T-helper 1 cell treated with Interleukin-12 subunit alpha and Interleukin-12 subunit beta and Interleukin-4 antibody, amounts not matched to agents 30 μg/mL and 1 μg/mL, for 36 hours (primary cell): Measurements from ENCODE around the gene DLEC1.
"Not testable (repeated sequence)": the region's sequence is repeated elsewhere in the genome, so short reads cannot be mapped to it uniquely, and the experiment has no call there.

Source experiments
- H3K27ac Mint-ChIP-seq: one replicate; pipeline ENCODE4 v1.8.0; 2021; ENCODE audit warnings: mild to moderate bottlenecking, mixed read lengths
- H3K27me3 Mint-ChIP-seq: one replicate; pipeline ENCODE4 v1.8.0; 2021; ENCODE audit warnings: low read depth, mixed read lengths
- H3K36me3 Mint-ChIP-seq: one replicate; pipeline ENCODE4 v1.8.0; 2021; ENCODE audit warnings: low read depth, mixed read lengths
- H3K4me1 Mint-ChIP-seq: one replicate; pipeline ENCODE4 v1.8.0; 2021; ENCODE audit warnings: low read depth, mixed read lengths
- H3K4me3 Mint-ChIP-seq: one replicate; pipeline ENCODE4 v1.8.0; 2021; ENCODE audit warnings: mild to moderate bottlenecking, moderate library complexity, mixed read lengths
- H3K9me3 Mint-ChIP-seq: one replicate; pipeline ENCODE4 v1.8.0; 2021; ENCODE audit warnings: mixed read lengths

DLEC1 gene

DNA sequence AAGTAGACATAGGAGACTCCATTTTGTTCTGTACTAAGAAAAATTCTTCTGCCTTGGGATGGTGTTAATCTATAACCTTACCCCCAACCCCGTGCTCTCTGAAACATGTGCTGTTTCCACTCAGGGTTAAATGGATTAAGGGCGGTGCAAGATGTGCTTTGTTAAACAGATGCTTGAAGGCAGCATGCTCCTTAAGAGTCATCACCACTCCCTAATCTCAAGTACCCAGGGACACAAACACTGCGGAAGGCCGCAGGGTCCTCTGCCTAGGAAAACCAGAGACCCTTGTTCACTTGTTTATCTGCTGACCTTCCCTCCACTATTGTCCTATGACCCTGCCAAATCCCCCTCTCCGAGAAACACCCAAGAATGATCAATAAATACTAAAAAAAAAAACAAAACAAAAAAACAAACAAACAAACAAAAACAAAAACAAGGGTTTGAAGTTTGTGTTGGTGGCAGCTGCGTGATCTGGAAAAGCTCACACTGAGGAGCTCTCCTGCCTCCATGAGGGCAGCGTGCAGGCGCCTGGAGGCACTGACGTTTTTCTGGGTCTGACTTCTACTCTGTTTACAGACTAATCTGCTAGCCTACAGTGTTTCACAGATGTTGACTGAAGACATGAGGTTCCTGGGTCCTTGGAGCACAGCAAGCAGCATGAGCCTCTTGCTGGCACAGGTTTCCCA lies 14.9 kb downstream of the DLEC1 start:
- H3K4me3 Mint-ChIP-seq, H3K27ac Mint-ChIP-seq, H3K9me3 Mint-ChIP-seq, H3K27me3 Mint-ChIP-seq, H3K36me3 Mint-ChIP-seq: not testable (repeated sequence)
- peaks cover 11% of the 10 kb centered on the region for H3K4me1 Mint-ChIP-seq

DNA sequence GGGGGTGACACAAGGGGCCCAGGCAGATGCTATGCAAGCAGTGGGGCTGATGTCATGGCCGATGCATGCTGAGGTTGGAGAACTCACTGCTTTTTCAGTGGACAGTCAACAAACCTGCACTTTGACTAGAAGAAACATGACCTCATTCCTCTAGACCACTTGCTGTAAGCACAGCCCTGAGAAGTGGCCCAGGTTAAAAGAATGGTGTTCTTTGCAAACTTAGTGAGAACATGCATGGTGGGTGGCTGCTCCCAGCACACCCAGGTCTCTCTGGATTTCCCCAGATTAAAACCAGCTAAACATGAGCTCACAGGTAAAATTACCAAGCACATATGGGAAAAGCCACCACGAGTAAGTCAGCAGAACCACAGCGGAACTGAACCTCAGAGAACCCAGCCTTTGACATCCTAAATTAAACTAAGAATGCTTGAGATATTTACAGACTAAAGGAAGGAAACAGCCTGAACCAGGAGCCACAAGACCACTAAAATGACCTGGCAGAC lies 15.5 kb downstream of the DLEC1 start:
- Mint-ChIP-seq H3K27me3 (no peaks in the 10 kb centered on the region), H3K9me3 (no peaks in the 10 kb centered on the region), H3K4me1 (peaks cover 9% of the 10 kb centered on the region), H3K36me3 (no peaks in the 10 kb centered on the region), H3K27ac (peak overlapping the region; percentile 39), H3K4me3 (no peak overlapping the region)

DNA sequence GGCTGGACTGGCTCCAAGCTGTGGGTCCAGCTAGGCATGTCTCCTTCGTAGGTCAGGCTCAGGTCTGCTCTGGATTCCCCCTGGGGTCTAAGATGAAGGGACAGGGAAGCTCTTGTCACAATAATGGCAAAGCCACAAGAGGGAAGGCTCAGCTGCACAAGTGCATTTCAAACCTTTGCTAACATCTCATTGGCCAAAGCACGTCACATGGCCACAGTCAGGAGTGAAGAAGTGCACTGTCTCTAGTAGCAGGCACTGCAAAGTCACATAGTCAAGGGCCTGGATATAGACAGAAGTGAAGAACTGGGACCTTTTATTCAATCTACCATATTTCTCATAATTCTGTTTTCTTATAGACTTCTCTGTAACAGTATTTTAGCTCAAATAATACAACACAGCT lies 20.1 kb downstream of the DLEC1 start:
- Mint-ChIP-seq H3K4me1 (peaks cover 14% of the 10 kb centered on the region), H3K27ac (no peak overlapping the region), H3K36me3 (no peaks in the 10 kb centered on the region), H3K4me3 (no peak overlapping the region), H3K9me3 (no peaks in the 10 kb centered on the region), H3K27me3 (no peaks in the 10 kb centered on the region)

DNA sequence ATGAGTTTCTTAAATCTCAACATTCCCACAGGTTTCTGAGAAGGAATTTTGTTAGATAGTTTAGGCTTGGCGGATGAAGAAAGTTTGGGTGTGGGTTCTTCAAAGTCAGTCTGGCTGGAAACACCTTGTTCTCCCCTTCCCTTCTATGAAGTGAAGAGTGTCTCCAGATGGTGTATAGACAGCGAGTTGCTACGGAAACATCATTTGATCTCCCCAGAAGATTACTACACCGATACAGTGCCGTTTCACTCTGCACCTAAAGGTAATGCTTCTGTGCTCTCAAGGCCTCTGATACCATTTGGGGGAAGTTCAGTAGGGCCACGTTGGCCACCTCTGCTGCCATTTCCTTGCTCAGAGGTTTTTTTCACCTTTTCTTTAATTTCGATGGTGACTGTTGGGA lies 20.6 kb downstream of the DLEC1 start:
- no peaks in the 10 kb centered on the region for H3K9me3 Mint-ChIP-seq
- H3K27ac Mint-ChIP-seq, result no peak overlapping the region
- H3K36me3 Mint-ChIP-seq, result no peaks in the 10 kb centered on the region
- peaks cover 13% of the 10 kb centered on the region for H3K4me1 Mint-ChIP-seq
- no peak overlapping the region for H3K4me3 Mint-ChIP-seq
- no peaks in the 10 kb centered on the region for H3K27me3 Mint-ChIP-seq

DNA sequence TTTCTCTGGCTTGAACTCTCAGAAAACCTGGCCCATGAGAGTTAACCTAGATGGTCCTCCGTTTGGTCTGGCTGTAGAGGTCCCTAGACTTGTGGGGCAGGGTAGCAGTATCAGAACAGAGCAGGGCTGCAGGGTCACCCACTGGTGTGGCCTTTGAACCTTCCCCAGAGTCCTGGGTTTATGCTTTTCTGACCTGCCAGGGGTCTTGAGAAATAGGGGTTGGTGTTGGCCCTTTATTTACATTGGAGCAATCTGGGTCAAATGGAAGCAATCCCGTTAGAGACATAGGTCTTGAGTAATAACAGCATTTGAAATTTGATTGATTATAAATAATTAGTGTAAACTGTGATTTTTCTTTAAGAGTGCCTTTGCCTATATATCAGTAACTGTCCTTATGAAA lies 23.8 kb downstream of the DLEC1 start:
- Mint-ChIP-seq H3K4me1 (peaks cover 5% of the 10 kb centered on the region), H3K9me3 (no peaks in the 10 kb centered on the region), H3K4me3 (no peak overlapping the region), H3K27ac (no peak overlapping the region), H3K36me3 (no peaks in the 10 kb centered on the region), H3K27me3 (no peaks in the 10 kb centered on the region)

DNA sequence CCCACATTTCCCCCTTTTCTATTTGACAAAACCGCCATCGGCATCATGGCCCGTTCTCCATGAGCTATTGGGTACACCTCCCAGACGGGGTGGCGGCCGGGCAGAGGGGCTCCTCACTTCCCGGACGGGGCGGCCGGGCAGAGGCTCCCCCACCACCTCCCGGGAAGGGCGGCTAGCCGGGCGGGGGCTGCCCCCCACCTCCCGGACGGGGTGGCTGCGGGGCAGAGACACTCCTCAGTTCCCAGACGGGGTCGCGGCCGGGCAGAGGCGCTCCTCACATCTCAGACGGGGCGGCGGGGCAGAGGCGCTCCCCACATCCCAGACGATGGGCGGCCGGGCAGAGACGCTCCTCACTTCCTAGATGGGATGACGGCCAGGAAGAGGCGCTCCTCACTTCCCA lies 25.4 kb downstream of the DLEC1 start:
- H3K36me3 Mint-ChIP-seq, H3K27me3 Mint-ChIP-seq, H3K27ac Mint-ChIP-seq, H3K4me3 Mint-ChIP-seq, H3K4me1 Mint-ChIP-seq, H3K9me3 Mint-ChIP-seq: not testable (repeated sequence)

DNA sequence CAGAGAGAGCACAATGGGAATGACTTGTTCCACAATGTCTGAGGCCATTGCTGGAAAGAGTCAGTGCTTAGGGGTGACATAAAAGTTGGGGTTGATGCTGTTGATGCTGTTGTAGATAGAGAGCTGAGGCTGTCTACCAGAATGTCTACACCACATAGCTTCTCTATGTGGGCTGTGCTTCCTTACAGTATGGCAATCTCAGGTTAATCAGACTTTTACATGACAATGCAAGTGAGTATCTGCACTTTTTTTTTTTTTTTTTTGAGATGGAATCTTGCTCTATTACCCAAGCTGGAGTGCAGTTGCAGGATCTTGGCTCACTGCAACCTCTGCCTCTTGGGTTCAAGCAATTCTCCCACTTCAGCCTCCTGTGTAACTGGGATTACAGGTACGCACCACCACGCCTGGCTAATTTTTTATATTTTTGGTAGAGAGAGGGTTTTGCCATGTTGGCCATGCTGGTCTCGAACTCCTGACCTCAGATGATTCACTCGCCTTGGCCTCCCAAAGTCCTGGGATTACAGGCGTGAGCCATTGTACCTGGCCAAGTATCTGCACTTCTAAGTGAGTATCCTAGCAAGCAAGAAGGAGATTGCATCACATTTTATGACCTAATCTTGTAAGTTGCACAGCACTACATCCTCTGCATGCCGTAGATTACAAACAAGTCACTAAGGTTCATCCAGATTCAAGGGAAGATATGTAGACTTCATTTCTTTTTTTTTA lies 28.7 kb downstream of the DLEC1 start:
- no peak overlapping the region for H3K4me3 Mint-ChIP-seq
- no peaks in the 10 kb centered on the region for H3K9me3 Mint-ChIP-seq
- H3K4me1 Mint-ChIP-seq, result no peaks in the 10 kb centered on the region
- H3K27ac Mint-ChIP-seq, result no peak overlapping the region
- H3K36me3 Mint-ChIP-seq, result no peaks in the 10 kb centered on the region
- H3K27me3 Mint-ChIP-seq, result no peaks in the 10 kb centered on the region

DNA sequence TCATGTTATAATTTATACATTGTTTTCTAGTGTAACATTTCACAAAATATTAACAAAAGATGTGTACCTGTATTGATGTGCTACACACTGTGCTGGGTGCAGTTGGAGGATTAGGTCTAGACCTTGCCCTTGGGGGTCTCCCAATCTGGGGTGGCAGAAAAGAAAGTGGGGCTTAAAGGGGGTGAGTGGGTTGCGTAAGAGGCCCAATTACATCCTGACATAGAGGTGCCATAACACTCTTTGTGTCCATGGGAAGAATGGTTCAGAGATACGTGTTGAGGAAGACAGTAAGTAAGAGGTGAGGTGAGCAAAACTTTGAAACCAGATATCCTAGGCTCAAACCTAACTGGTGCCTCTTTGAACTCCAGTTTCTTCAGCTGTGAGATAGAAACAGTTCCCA lies 31.0 kb downstream of the DLEC1 start:
- H3K36me3 Mint-ChIP-seq, result no peaks in the 10 kb centered on the region
- no peaks in the 10 kb centered on the region for H3K4me1 Mint-ChIP-seq
- no peaks in the 10 kb centered on the region for H3K9me3 Mint-ChIP-seq
- H3K4me3 Mint-ChIP-seq, result no peak overlapping the region
- H3K27me3 Mint-ChIP-seq, result peaks cover 1% of the 10 kb centered on the region
- H3K27ac Mint-ChIP-seq, result no peak overlapping the region

DNA sequence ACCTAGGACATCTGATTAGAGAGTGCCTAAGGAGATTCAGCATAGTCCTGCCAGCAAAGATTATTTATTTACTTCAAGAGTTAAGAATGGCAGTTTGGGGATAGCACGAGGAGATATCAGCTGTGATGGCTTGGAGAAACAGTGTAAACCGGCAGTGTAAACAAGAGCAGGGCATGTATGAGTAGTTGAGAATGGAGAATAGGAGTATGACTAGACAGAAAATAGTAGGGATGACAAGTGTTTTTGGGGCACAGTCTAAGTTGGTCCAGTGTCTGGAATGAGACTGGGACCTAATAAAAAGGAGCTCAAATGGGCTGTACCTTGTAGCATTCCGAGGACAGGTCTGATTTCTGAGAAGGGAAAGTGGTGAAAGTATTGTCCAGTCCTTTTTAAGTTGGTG lies 38.1 kb downstream of the DLEC1 start:
- not testable (repeated sequence) for H3K27ac Mint-ChIP-seq, H3K27me3 Mint-ChIP-seq, H3K36me3 Mint-ChIP-seq, H3K4me1 Mint-ChIP-seq, H3K4me3 Mint-ChIP-seq, H3K9me3 Mint-ChIP-seq

DNA sequence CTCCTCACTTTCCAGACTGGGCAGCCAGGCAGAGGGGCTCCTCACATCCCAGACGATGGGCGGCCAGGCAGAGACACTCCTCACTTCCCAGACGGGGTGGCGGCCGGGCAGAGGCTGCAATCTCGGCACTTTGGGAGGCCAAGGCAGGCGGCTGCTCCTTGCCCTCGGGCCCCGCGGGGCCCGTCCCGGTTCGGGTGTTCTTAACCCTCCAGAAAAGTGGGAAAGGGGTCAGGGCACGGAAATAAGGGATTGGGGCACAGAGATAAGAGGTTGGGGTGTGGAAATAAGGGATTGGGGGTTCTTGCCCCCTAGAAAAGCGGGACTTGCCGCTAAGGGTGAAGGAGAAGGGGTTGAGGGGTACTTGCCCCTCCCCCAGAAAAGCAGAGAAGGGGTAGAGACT lies 43.3 kb downstream of the DLEC1 start:
- H3K27me3 Mint-ChIP-seq, H3K36me3 Mint-ChIP-seq, H3K27ac Mint-ChIP-seq, H3K4me3 Mint-ChIP-seq, H3K4me1 Mint-ChIP-seq: not testable (repeated sequence)
- H3K9me3 Mint-ChIP-seq, result peaks cover 11% of the 10 kb centered on the region

DNA sequence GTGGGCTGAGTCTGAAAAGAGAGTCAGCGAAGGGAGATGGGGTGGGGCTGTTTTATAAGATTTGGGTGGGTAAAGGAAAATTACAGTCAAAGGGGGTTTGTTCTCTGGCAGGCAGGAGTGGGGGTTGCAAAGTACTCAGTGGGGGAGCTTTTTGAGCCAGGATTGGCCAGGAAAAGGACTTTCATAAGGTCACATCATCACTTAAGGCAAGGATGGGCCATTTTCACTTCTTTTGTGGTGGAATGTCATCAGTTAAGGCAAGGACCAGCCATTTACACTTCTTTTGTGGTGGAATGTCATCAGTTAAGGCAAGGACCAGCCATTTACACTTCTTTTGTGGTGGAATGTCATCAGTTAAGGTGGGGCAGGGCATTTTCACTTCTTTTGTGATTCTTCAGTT lies 44.2 kb downstream of the DLEC1 start:
- H3K27ac Mint-ChIP-seq, H3K36me3 Mint-ChIP-seq, H3K4me3 Mint-ChIP-seq, H3K27me3 Mint-ChIP-seq, H3K4me1 Mint-ChIP-seq: not testable (repeated sequence)
- peaks cover 11% of the 10 kb centered on the region for H3K9me3 Mint-ChIP-seq

DNA sequence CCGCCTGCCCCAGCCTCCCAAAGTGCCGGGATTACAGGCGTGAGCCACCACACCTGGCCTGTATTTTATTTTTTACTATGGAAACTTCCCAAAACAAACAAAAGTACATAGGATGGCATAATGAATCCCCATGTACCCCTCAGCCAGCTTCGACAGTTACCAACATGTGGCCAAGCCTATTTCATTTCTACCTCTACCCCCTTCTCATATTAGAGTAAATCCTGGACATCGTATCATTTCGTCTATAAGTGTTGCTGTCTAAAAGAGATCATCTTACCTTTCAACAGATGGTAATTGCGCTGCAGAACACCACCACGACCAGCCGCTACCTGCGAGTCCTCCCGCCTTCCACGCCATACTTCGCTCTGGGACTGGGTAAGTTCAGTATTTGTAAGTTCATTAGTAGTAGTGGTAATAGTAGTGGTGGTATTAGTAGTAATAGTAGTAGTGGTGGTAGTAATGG lies 44.9 kb downstream of the DLEC1 start:
- Mint-ChIP-seq H3K27ac (peak overlapping the region; percentile 8), H3K4me1 (no peaks in the 10 kb centered on the region), H3K4me3 (no peak overlapping the region), H3K36me3 (peaks cover 5% of the 10 kb centered on the region), H3K9me3 (peaks cover 11% of the 10 kb centered on the region), H3K27me3 (no peaks in the 10 kb centered on the region)

DNA sequence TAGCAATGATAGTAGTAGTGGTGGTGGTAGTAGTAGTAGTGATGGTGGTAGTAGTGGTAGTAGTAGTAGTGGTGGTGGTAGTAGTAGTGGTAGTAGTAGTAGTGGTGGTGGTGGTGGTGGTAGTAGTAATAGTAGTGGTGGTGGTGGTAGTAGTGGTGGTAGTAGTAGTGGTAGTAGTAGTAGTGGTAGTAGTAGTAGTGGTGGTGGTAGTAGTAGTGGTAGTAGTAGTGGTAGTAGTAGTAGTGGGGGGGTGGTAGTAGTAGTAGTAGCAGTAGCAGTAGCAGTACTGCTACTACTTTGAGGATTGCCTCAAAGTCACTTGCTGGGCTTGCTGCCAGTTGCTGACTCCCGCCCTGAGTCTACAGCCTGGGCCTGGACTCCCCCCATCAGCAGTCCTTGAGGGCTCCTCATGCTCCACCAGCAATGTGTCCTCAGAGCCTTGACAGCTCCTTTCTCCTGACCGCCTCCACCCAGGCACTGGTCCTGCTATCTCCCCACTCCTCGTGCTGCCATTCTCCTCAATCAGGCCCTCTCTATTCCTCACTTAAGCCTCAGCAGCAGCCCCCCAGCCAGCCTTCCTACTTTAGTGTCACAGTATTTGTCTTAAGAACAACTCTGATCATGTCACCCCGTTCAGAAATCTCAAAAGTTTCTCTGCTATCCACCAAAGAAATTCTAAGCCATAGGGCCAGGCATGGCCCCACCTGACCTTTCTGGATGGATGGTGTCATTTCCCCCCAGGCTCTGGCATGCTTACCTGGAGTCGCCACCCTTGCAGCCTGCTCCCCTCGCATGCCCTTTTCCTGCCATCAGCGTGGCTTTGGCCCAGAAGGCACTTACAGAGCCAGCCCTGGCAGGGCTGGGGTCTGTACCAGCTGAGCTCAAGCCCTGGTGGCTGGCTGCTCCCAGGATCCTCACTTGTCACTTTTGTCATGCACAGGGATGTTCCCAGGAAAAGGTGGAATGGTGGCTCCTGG lies 45.6 kb downstream of the DLEC1 start:
- Mint-ChIP-seq H3K4me3 (no peak overlapping the region), H3K4me1 (no peaks in the 10 kb centered on the region), H3K27me3 (no peaks in the 10 kb centered on the region), H3K27ac (peak overlapping the region; percentile 78), H3K36me3 (peaks cover 5% of the 10 kb centered on the region), H3K9me3 (peaks cover 11% of the 10 kb centered on the region)

DNA sequence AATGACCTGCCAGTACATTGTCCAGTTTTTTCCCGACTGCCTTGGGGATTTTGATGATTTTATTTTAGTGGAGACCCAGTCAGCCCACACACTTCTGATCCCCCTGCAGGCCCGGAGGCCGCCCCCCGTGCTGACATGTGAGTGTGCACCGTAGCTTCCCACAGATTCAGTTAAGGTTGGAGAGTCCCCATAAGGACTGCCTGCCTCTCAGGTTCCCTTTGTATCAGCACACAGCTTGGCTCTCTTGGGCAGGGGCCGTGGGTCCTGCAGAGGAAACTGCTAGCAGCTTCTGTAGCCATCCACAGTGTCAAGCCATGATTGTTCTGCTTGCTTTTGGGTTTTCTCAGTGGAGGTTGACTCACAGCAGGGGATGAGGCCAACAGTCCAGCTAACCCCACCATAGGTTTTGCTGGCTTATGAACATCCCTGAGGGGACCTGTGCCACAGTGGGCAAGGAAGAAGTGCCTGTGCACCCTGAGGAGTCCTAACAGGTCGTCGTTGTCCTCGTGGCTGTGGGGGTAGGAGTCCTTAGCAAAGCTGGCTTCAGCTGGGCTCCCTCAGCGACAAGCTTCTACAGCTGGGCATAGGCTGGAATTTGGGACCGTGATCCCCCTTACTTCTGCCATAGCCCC lies 46.4 kb downstream of the DLEC1 start:
- Mint-ChIP-seq H3K27ac (no peak overlapping the region), H3K4me3 (no peak overlapping the region), H3K9me3 (peaks cover 11% of the 10 kb centered on the region), H3K36me3 (peaks cover 5% of the 10 kb centered on the region), H3K27me3 (no peaks in the 10 kb centered on the region), H3K4me1 (no peaks in the 10 kb centered on the region)
